OCI-LY7 (cell line): ENCODE measurements around the gene KDM6A. TPM values are rescaled to one million over a fixed set of nuclear protein-coding genes. Genes with fewer than 3 reads are reported as not detected.

Experiments
- BruUV-seq: library from RNA; stranded (reverse); fragments of 400-500 nt; replicated peaks from 2 replicates; lab custom pipeline; 2021; lab: Mats Ljungman, UMichigan
- CTCF ChIA-PET: fragments of 300-600 bp; sonication (Branson Sonifier 250); formaldehyde crosslinking; loops from one replicate; lab custom pipeline; 2022; ENCODE audit warnings: antibody characterized with exemption; ENCODE audit not compliant: unreplicated experiment; lab: Charles Lee
- POLR2A ChIA-PET: fragments of 300-600 bp; sonication (Branson Sonifier 250); formaldehyde crosslinking; loops from one replicate; lab custom pipeline; 2022; ENCODE audit warnings: antibody characterized with exemption; lab: Charles Lee
- DNase-seq: peaks from one replicate; pipeline ENCODE4 v3.0.0-alpha.2; 2015; ENCODE audit warnings: low spot score
- H2AFZ ChIP-seq: fragments of 200-600 bp; sonication (generic), shearing (Covaris generic); 2 replicates; pipeline ENCODE4 v1.6.1; 2014; ENCODE audit warnings: mild to moderate bottlenecking, antibody characterized with exemption, low read length, moderate library complexity
- H3K27ac ChIP-seq: fragments of 200-600 bp; sonication (generic); 2 replicates; pipeline ENCODE4 v1.5.1; 2014; ENCODE audit warnings: mixed run types, low read depth, mild to moderate bottlenecking, moderate library complexity, low read length, inconsistent platforms; ENCODE audit not compliant: poor library complexity, severe bottlenecking
- H3K36me3 ChIP-seq: fragments of 200-600 bp; sonication (generic); 2 replicates; pipeline ENCODE4 v1.6.1; 2014; ENCODE audit warnings: mild to moderate bottlenecking, antibody characterized with exemption, low read length, moderate library complexity, mixed read lengths; ENCODE audit not compliant: insufficient read depth
- H3K4me1 ChIP-seq: fragments of 200-600 bp; sonication (generic); 2 replicates; pipeline ENCODE4 v1.5.1; 2014; ENCODE audit warnings: mild to moderate bottlenecking, low read length; ENCODE audit not compliant: insufficient read depth, poor library complexity, severe bottlenecking
- H3K4me2 ChIP-seq: fragments of 200-600 bp; sonication (generic); 2 replicates; pipeline ENCODE4 v1.6.1; 2014; ENCODE audit warnings: mild to moderate bottlenecking, low read length
- H3K4me3 ChIP-seq: fragments of 200-600 bp; sonication (generic); 2 replicates; pipeline ENCODE4 v1.5.1; 2014; ENCODE audit warnings: mild to moderate bottlenecking, low read depth, low read length; ENCODE audit not compliant: poor library complexity, severe bottlenecking
- H3K79me2 ChIP-seq: fragments of 200-600 bp; sonication (generic); 2 replicates; pipeline ENCODE4 v1.6.1; 2016; ENCODE audit warnings: low read depth, mild to moderate bottlenecking, low read length, moderate library complexity, mixed read lengths; ENCODE audit not compliant: insufficient read depth
- H3K9me2 ChIP-seq: fragments of 200-600 bp; sonication (generic); 2 replicates; pipeline ENCODE4 v1.6.1; 2016; ENCODE audit warnings: mild to moderate bottlenecking, low read length, mixed read lengths; ENCODE audit not compliant: insufficient read depth
- H3K9me3 ChIP-seq: fragments of 200-600 bp; sonication (generic); 2 replicates; pipeline ENCODE4 v1.6.1; 2014; ENCODE audit warnings: mild to moderate bottlenecking, mixed run types, low read length, mixed read lengths
- H4K20me1 ChIP-seq: fragments of 200-600 bp; sonication (generic); 2 replicates; pipeline ENCODE4 v1.6.1; 2014; ENCODE audit warnings: mild to moderate bottlenecking, antibody characterized with exemption, low read length, moderate library complexity, mixed read lengths; ENCODE audit not compliant: insufficient read depth
- EZH2phosphoT487 ChIP-seq: fragments of 200-600 bp; sonication (generic); IDR thresholded peaks from 2 replicates; pipeline ENCODE4 v1.6.1; 2018; ENCODE audit warnings: low read depth, borderline replicate concordance, mild to moderate bottlenecking, mixed run types, antibody characterized with exemption, low read length, moderate library complexity, mixed read lengths
- intact Hi-C: fragments of 100-400 bp; cut with micrococcal nuclease; formaldehyde crosslinking; loops from one replicate; pipeline ENCODE4 v1.10.0; 2022; ENCODE audit not compliant: unreplicated experiment
- total RNA-seq, 2 experiments: library from RNA; depleted of rRNA in 1 of 2; stranded (reverse); fragments of >200 nt in 1 of 2; shearing (Covaris generic) in 1 of 2; gene quantifications; 2 replicates each; pipeline ENCODE4 v1.2.3, GENCODE V29; 2014 to 2022
- TF ChIP-seq, protein P1 (sequence below): fragments of 200-600 bp; sonication (generic); conservative IDR thresholded peaks from 2 replicates; pipeline ENCODE4 v1.5.1; 2014; ENCODE audit warnings: mild to moderate bottlenecking, antibody characterized with exemption, low read length, moderate library complexity, mixed read lengths

Gene KDM6A
- total RNA-seq, 2 experiments from 2014 or later: 20.5 to 23.4 TPM

DNA sequence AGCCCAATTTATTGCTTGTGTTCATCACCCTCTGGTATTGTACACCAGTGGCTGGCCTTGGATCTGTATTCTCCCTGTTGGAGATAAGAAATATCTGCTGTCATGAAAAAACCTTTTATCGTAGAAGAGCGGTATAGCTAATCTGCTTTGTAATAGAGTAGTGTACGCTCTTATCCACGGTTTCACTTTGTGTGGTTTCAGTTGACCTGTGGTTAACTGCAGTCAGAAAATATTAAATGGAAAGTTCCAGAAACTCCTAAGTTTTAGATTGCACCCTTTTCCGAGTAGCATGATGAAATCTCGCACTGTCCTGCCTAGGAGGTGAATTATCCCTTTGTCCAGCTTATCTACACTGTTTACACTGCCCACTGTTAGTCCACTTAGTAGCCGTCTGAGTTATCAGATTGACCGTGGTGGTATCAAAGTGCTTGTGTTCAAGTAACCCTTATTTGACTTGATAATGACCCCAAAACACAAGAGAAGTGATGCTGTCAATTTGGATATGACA lies 42.4 kb downstream of the KDM6A start:
- DNase-seq: no peak
- H3K4me1 ChIP-seq: peaks cover 12% of the 10 kb centered on the region
- TF ChIP-seq, protein P1, sequence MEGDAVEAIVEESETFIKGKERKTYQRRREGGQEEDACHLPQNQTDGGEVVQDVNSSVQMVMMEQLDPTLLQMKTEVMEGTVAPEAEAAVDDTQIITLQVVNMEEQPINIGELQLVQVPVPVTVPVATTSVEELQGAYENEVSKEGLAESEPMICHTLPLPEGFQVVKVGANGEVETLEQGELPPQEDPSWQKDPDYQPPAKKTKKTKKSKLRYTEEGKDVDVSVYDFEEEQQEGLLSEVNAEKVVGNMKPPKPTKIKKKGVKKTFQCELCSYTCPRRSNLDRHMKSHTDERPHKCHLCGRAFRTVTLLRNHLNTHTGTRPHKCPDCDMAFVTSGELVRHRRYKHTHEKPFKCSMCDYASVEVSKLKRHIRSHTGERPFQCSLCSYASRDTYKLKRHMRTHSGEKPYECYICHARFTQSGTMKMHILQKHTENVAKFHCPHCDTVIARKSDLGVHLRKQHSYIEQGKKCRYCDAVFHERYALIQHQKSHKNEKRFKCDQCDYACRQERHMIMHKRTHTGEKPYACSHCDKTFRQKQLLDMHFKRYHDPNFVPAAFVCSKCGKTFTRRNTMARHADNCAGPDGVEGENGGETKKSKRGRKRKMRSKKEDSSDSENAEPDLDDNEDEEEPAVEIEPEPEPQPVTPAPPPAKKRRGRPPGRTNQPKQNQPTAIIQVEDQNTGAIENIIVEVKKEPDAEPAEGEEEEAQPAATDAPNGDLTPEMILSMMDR: no peak
- TF ChIP-seq EZH2phosphoT487: no peak
- intact Hi-C loops: no loop called here
- H3K9me2 ChIP-seq: no peaks in the 10 kb centered on the region
- BruUV-seq: no TSS peak
- H3K4me3 ChIP-seq: no peak overlapping the region
- peaks cover 7% of the 10 kb centered on the region; the same call in 1 of the 2 replicates for H3K36me3 ChIP-seq
- no peak overlapping the region for H3K27ac ChIP-seq
- no peak overlapping the region for H2AFZ ChIP-seq
- H3K9me3 ChIP-seq: no peaks in the 10 kb centered on the region
- ChIA-PET CTCF (no interaction called here), POLR2A (no interaction called here)
- no peaks in the 10 kb centered on the region; the same call in 1 of the 2 replicates for H4K20me1 ChIP-seq
- H3K79me2 ChIP-seq: peaks cover 79% of the 10 kb centered on the region
- no peak overlapping the region for H3K4me2 ChIP-seq

DNA sequence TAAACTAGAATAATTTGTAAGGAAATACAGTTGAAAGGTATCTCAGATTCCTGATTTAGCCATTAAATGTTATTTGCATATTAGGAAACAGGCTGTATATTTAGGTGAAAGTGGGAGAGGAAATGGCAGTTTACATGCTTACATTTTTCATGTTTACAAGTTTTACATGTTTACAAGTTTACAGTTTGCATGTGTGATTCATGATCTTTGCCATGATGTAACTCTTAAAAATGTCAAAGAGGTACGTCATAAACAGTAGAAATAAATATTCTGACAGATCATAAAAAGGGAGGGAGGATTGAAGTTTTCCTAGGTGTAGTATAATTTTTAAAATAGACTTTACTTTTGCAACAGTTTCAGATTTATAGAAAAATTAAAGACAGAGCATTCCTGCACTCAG lies 45.7 kb downstream of the KDM6A start:
- TF ChIP-seq EZH2phosphoT487: no peak
- TF ChIP-seq, protein P1: no peak
- Histone ChIP-seq H3K4me2 (no peak overlapping the region), H3K4me1 (peaks cover 19% of the 10 kb centered on the region), H3K79me2 (peaks cover 86% of the 10 kb centered on the region), H3K36me3 (no peaks in the 10 kb centered on the region), H3K9me3 (no peaks in the 10 kb centered on the region), H4K20me1 (no peaks in the 10 kb centered on the region; the same call in none of the 2 replicates), H3K27ac (no peak overlapping the region), H3K4me3 (no peak overlapping the region), H3K9me2 (no peaks in the 10 kb centered on the region), H2AFZ (no peak overlapping the region)
- CTCF ChIA-PET: no interaction called here
- DNase-seq: no peak
- POLR2A ChIA-PET: interaction anchor here (0.6 to 0.7 kb wide), 2 partner anchors 11 to 343 kb away, joined by 3 read pairs; no protein-coding TSS in a partner anchor
- BruUV-seq: no TSS peak
- intact Hi-C loops: no loop called here

DNA sequence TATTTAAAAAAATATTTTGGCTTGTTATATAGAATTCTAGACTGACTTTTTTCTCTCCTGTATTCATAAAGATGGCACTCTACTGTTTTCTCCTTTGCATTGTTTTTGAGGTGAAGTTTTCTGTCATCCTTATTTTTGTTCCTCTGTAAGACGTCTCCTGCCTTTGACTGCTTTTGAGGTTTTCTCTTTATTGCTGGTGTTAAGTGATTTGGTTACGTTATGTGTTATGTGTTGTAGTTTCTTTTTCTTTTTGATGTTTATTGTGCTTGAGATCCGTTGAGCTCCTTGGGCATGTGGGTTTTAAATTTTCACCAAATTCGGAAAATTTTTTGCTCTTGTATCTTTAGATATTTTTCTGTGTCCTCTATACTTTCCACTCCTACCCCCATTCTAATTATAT lies 50.0 kb downstream of the KDM6A start:
- CTCF ChIA-PET: no interaction called here
- no peaks in the 10 kb centered on the region; the same call in 1 of the 2 replicates for H4K20me1 ChIP-seq
- H3K27ac ChIP-seq: no peak overlapping the region
- H3K9me2 ChIP-seq: no peaks in the 10 kb centered on the region
- POLR2A ChIA-PET: interaction anchor here (0.6 kb wide), 1 partner anchor 138 kb away, joined by 3 read pairs; no protein-coding TSS in a partner anchor
- no peaks in the 10 kb centered on the region for H3K36me3 ChIP-seq
- H3K4me1 ChIP-seq: peaks cover 12% of the 10 kb centered on the region
- no peak for DNase-seq
- BruUV-seq: no TSS peak
- no peak overlapping the region for H2AFZ ChIP-seq
- peaks cover 86% of the 10 kb centered on the region for H3K79me2 ChIP-seq
- H3K4me3 ChIP-seq: no peak overlapping the region
- intact Hi-C loops: no loop called here
- no peaks in the 10 kb centered on the region for H3K9me3 ChIP-seq
- H3K4me2 ChIP-seq: no peak overlapping the region
- TF ChIP-seq EZH2phosphoT487: no peak
- TF ChIP-seq, protein P1: no peak
